Forelimb muscle (tissue), 1 donor: ENCODE measurements around the gene RESP18. TPM values are rescaled to one million over a fixed set of nuclear protein-coding genes. Genes with fewer than 3 reads are reported as not detected.

Experiments used
- DNase-seq: peaks from one replicate; pipeline ENCODE4 v3.0.0-alpha.2; 2013; ENCODE audit warnings: low read depth
- polyA plus RNA-seq: library from polyadenylated mRNA; unstranded; fragments of 120-200 nt; gene quantifications from one replicate; pipeline ENCODE4 v1.2.1, GENCODE V29; 2013; ENCODE audit not compliant: insufficient read length

The RESP18 gene
- polyA plus RNA-seq, 1 donor = not detected

- DNase-seq = no peak
Measured at GRCh38 chr2:219277703-219278654, 54.6 kb downstream of the RESP18 start.

Other genes with a start within 250 kb of the RESP18 start
- 11.6 TPM for gene NHEJ1, start 171.9 kb downstream of the RESP18 start, polyA plus RNA-seq
- 1.3 TPM for gene SLC23A3, start 162.7 kb downstream of the RESP18 start, polyA plus RNA-seq
- 34.2 TPM for gene CNPPD1, start 155.8 kb downstream of the RESP18 start, polyA plus RNA-seq
- 39.8 TPM for gene RETREG2, start 154.5 kb downstream of the RESP18 start, polyA plus RNA-seq
- 21.0 TPM for gene ZFAND2B, start 126.0 kb downstream of the RESP18 start, polyA plus RNA-seq
- gene ABCB6, start 113.8 kb downstream of the RESP18 start, polyA plus RNA-seq = 31.9 TPM
- 33.5 TPM for gene ATG9A, start 103.1 kb downstream of the RESP18 start, polyA plus RNA-seq
- 26.8 TPM for gene ANKZF1, start 102.9 kb downstream of the RESP18 start, polyA plus RNA-seq
- 3.6 TPM for gene GLB1L, start 87.3 kb downstream of the RESP18 start, polyA plus RNA-seq
- 15.0 TPM for gene STK16, start 87.3 kb downstream of the RESP18 start, polyA plus RNA-seq
- gene TUBA4B, start 79.5 kb downstream of the RESP18 start, polyA plus RNA-seq = 0.20 TPM
- 139 TPM for gene TUBA4A, start 78.8 kb downstream of the RESP18 start, polyA plus RNA-seq
- 82.4 TPM for gene DNAJB2, start 53.4 kb downstream of the RESP18 start, polyA plus RNA-seq
- gene PTPRN, start 23.3 kb downstream of the RESP18 start, polyA plus RNA-seq = 0.13 TPM
- gene DNPEP, start 55.2 kb upstream of the RESP18 start, polyA plus RNA-seq = 33.7 TPM
- 5,672 TPM for gene DES, start 85.6 kb upstream of the RESP18 start, polyA plus RNA-seq
- gene SPEG, start 102.1 kb upstream of the RESP18 start, polyA plus RNA-seq = 235 TPM
- gene GMPPA, start 166.1 kb upstream of the RESP18 start, polyA plus RNA-seq = 22.8 TPM
- 0.47 TPM for gene ASIC4, start 181.7 kb upstream of the RESP18 start, polyA plus RNA-seq
- gene CHPF, start 211.1 kb upstream of the RESP18 start, polyA plus RNA-seq = 50.8 TPM
- gene TMEM198, start 211.3 kb upstream of the RESP18 start, polyA plus RNA-seq = 2.6 TPM
- 138 TPM for gene OBSL1, start 238.8 kb upstream of the RESP18 start, polyA plus RNA-seq
- 0.37 TPM for gene INHA, start 239.6 kb upstream of the RESP18 start, polyA plus RNA-seq